GM12878 (cell line): ENCODE data around the gene MEMO1. TPM values are rescaled to one million over a fixed set of nuclear protein-coding genes. Genes with fewer than 3 reads are reported as not detected.

ENCODE experiments used
- ATAC-seq: fragments of 200-7000 bp; cut with Tn5 transposase; 3 replicates; pipeline ENCODE4 v1.9.1; 2020; ENCODE audit warnings: mild to moderate bottlenecking, moderate library complexity
- BruUV-seq: library from RNA; stranded (reverse); fragments of 400-500 nt; replicated peaks from 2 replicates; lab custom pipeline; 2021; lab: Mats Ljungman, UMichigan
- CTCF ChIA-PET: fragments of 300-600 bp; sonication (Branson Sonifier 250); formaldehyde crosslinking; extraction: SDS; loops from one replicate; lab custom pipeline; 2021; ENCODE audit warnings: inconsistent platforms; lab: Yijun Ruan, JAX
- POLR2A ChIA-PET: fragments of 350-600 bp; formaldehyde crosslinking; extraction: SDS; loops from one replicate; lab custom pipeline; 2021; ENCODE audit warnings: inconsistent platforms; lab: Charles Lee
- RAD21 ChIA-PET: fragments of 300-600 bp; sonication (Branson Sonifier 250); formaldehyde crosslinking; loops from one replicate; lab custom pipeline; 2023; ENCODE audit warnings: antibody characterized with exemption; ENCODE audit not compliant: unreplicated experiment; lab: Charles Lee
- SMC1A ChIA-PET: fragments of 300-600 bp; sonication (Branson Sonifier 250); formaldehyde crosslinking; loops from one replicate; lab custom pipeline; 2023; ENCODE audit not compliant: unreplicated experiment, uncharacterized antibody; lab: Charles Lee
- DNase-seq: peaks from one replicate; pipeline ENCODE4 v3.0.0-alpha.2; 2011; ENCODE audit warnings: low read depth, low spot score
- FAIRE-seq: peaks from 3 replicates; lab custom pipeline; 2011; peaks lifted over from hg19 to GRCh38; lab: Jason Lieb, UNC
- H2AFZ ChIP-seq: 2 replicates; pipeline ENCODE4 v1.6.0; 2011; ENCODE audit warnings: low read depth, low read length, control low read depth; ENCODE audit not compliant: control insufficient read depth
- H3K27ac ChIP-seq: 2 replicates; pipeline ENCODE4 v1.5.1; 2011; ENCODE audit warnings: control low read depth; ENCODE audit not compliant: control insufficient read depth, insufficient read depth
- H3K27me3 ChIP-seq, 2 experiments: replicated peaks in 1 of 2; 2 replicates each; pipeline versions ENCODE4 v1.6.0 to v1.6.1; 2011; ENCODE audit warnings: low read length in 1 of 2; ENCODE audit not compliant: control insufficient read depth in 2 of 2, insufficient read depth in 2 of 2
- H3K36me3 ChIP-seq, 2 experiments: 2 replicates each; pipeline ENCODE4 v1.5.1; 2011; ENCODE audit warnings: low read length in 1 of 2; ENCODE audit not compliant: control insufficient read depth in 2 of 2, insufficient read depth in 2 of 2
- H3K4me1 ChIP-seq: 2 replicates; pipeline ENCODE4 v1.6.1; 2011; ENCODE audit warnings: mild to moderate bottlenecking, low read length, moderate library complexity, mixed read lengths; ENCODE audit not compliant: control insufficient read depth, insufficient read depth
- H3K4me2 ChIP-seq: 2 replicates; pipeline ENCODE4 v1.6.0; 2011; ENCODE audit warnings: control low read depth; ENCODE audit not compliant: control insufficient read depth, insufficient read depth
- H3K4me3 ChIP-seq: fragments of 200-600 bp; sonication (generic); 2 replicates; pipeline ENCODE4 v1.5.1; 2016
- H3K79me2 ChIP-seq: 2 replicates; pipeline ENCODE4 v1.6.0; 2011; ENCODE audit warnings: low read length; ENCODE audit not compliant: control insufficient read depth, insufficient read depth
- H3K9ac ChIP-seq: 2 replicates; pipeline ENCODE4 v1.8.0; 2011; ENCODE audit warnings: low read length, control low read depth, mixed read lengths; ENCODE audit not compliant: control insufficient read depth, insufficient read depth
- H3K9me3 ChIP-seq: replicated peaks from 3 replicates; pipeline ENCODE4 v1.5.1; 2011; ENCODE audit warnings: mild to moderate bottlenecking, low read length; ENCODE audit not compliant: control insufficient read depth, insufficient read depth
- H4K20me1 ChIP-seq: 2 replicates; pipeline ENCODE4 v1.6.0; 2011; ENCODE audit not compliant: control insufficient read depth, insufficient read depth
- ATF7 ChIP-seq: fragments of 450-650 bp; IDR thresholded peaks from 2 replicates; pipeline ENCODE4 v1.6.1; 2016; ENCODE audit warnings: low read depth, mild to moderate bottlenecking
- CBFB ChIP-seq: IDR thresholded peaks from 2 replicates; pipeline ENCODE4 v1.6.1; 2016; ENCODE audit warnings: antibody characterized with exemption, low read depth
- FOS ChIP-seq: IDR thresholded peaks from 3 replicates; pipeline ENCODE4 v1.6.1; 2011; ENCODE audit warnings: borderline replicate concordance; ENCODE audit not compliant: insufficient read length; ENCODE audit errors: extremely low read depth
- HDAC2 ChIP-seq: fragments of 200-600 bp; sonication (generic); IDR thresholded peaks from 2 replicates; pipeline ENCODE4 v1.6.1; 2017
- IKZF1 ChIP-seq: fragments of 450-650 bp; conservative IDR thresholded peaks from 2 replicates; pipeline ENCODE4 v1.6.1; 2017; ENCODE audit warnings: antibody characterized with exemption, mild to moderate bottlenecking
- JUNB ChIP-seq: IDR thresholded peaks from 2 replicates; pipeline ENCODE4 v1.6.1; 2016; ENCODE audit warnings: antibody characterized with exemption, mild to moderate bottlenecking
- NR2C2 ChIP-seq: IDR thresholded peaks from 2 replicates; pipeline ENCODE4 v1.6.1; 2011; ENCODE audit warnings: borderline replicate concordance, low read depth; ENCODE audit not compliant: control insufficient read depth, insufficient read length
- SP1 ChIP-seq: IDR thresholded peaks from one replicate; pipeline ENCODE4 v1.6.1; 2011; ENCODE audit warnings: low read depth, low read length
- STAT3 ChIP-seq: IDR thresholded peaks from 2 replicates; pipeline ENCODE4 v1.6.1; 2011; ENCODE audit warnings: low read depth, low read length, improper control_type of control experiment
- WGBS: methylation state at CpG from one replicate; pipeline ENCODE4 v1.1.6; 2016; ENCODE audit warnings: low lambda C conversion rate; ENCODE audit not compliant: insufficient replicate concordance, insufficient coverage; ENCODE audit errors: missing lambda C conversion rate; 5-methylcytosine and 5-hydroxymethylcytosine counted together
- in situ Hi-C: fragments of 300-500 bp; cut with MboI; formaldehyde crosslinking; loops from 9 replicates; pipeline ENCODE4 v1.14.3; 2018; ENCODE audit warnings: mixed read lengths
- intact Hi-C: fragments of 100-400 bp; cut with micrococcal nuclease; formaldehyde crosslinking; loops from one replicate; pipeline ENCODE4 v1.14.2; 2022; ENCODE audit not compliant: unreplicated experiment
- polyA plus RNA-seq, 11 experiments: library from polyadenylated mRNA; depleted of rRNA in 4 of 11; unstranded in 6 of 11; stranded (reverse) in 5 of 11; fragments of >200 nt; fragmentation: Nextera tagmentation in 4 of 11; fragmentation: Illumina TruSeq in 1 of 11; extraction: Ambion mirVana in 4 of 11; extraction: Trizol in 1 of 11; gene quantifications; 1 replicate in 1 of 11; 2 replicates in 10 of 11; pipeline versions ENCODE4 v1.2.1 to v1.2.3, GENCODE V29; 2011 to 2016; ENCODE audit warnings: inconsistent platforms in 2 of 11, missing spikeins in 2 of 11, low read depth in 1 of 11
- total RNA-seq, 4 experiments: library from RNA; depleted of rRNA in 3 of 4; stranded (reverse); fragments of >200 nt in 3 of 4; fragmentation: Illumina TruSeq in 1 of 4; extraction: Trizol in 1 of 4; gene quantifications; 2 replicates each; pipeline versions ENCODE4 v1.2.1 to v1.2.3, GENCODE V29; 2013 to 2021
- TF ChIP-seq, protein P1 (sequence below): IDR thresholded peaks from 2 replicates; pipeline ENCODE4 v1.6.1; 2012; ENCODE audit warnings: low read length, inconsistent platforms
- TF ChIP-seq, protein P2 (sequence below): fragments of 450-650 bp; IDR thresholded peaks from 2 replicates; pipeline ENCODE4 v1.6.1; 2018; ENCODE audit warnings: borderline replicate concordance, mild to moderate bottlenecking; ENCODE audit not compliant: partially characterized antibody
- TF ChIP-seq, protein P3 (sequence below): fragments of 450-650 bp; IDR thresholded peaks from 2 replicates; pipeline ENCODE4 v1.6.1; 2017; ENCODE audit warnings: mild to moderate bottlenecking
- TF ChIP-seq, protein P4 (sequence below): IDR thresholded peaks from 2 replicates; pipeline ENCODE4 v1.6.1; 2012; ENCODE audit warnings: improper control_type of control experiment, low read depth, low read length; ENCODE audit not compliant: insufficient replicate concordance

Gene MEMO1
- total and polyA plus RNA-seq, 10 of the 15 experiments (the other 5 are each of a cell fraction or from before 2014, with no cell fraction given) = 39.8 to 99.1 (median 72.2) TPM

DNA sequence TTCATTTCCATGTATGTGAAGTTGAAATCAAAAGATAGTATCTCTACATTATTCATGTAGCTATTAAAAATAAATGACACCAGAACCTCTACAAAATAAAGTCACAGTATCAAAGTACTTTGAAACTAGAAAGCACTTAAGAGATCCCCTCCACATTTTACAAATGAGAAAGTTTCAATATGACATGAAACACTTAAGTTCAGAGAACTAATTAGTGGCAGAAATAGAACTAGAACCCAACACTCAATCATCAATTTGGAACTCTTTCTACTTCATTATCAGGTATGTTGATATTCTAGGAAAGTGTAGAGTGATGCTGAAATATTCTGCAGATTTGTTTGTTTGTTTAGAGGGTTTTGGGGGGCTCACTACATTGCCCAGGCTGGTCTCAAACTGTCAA lies 145.6 kb downstream of the MEMO1 start (continued):
- TF ChIP-seq, protein P1, sequence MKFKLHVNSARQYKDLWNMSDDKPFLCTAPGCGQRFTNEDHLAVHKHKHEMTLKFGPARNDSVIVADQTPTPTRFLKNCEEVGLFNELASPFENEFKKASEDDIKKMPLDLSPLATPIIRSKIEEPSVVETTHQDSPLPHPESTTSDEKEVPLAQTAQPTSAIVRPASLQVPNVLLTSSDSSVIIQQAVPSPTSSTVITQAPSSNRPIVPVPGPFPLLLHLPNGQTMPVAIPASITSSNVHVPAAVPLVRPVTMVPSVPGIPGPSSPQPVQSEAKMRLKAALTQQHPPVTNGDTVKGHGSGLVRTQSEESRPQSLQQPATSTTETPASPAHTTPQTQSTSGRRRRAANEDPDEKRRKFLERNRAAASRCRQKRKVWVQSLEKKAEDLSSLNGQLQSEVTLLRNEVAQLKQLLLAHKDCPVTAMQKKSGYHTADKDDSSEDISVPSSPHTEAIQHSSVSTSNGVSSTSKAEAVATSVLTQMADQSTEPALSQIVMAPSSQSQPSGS = no peak
- TF ChIP-seq, protein P2, sequence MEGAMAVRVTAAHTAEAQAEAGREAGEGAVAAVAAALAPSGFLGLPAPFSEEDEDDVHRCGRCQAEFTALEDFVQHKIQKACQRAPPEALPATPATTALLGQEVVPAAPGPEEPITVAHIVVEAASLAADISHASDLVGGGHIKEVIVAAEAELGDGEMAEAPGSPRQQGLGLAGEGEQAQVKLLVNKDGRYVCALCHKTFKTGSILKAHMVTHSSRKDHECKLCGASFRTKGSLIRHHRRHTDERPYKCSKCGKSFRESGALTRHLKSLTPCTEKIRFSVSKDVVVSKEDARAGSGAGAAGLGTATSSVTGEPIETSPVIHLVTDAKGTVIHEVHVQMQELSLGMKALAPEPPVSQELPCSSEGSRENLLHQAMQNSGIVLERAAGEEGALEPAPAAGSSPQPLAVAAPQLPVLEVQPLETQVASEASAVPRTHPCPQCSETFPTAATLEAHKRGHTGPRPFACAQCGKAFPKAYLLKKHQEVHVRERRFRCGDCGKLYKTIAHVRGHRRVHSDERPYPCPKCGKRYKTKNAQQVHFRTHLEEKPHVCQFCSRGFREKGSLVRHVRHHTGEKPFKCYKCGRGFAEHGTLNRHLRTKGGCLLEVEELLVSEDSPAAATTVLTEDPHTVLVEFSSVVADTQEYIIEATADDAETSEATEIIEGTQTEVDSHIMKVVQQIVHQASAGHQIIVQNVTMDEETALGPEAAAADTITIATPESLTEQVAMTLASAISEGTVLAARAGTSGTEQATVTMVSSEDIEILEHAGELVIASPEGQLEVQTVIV = no peak
- no peak for TF ChIP-seq CBFB
- peak; percentile 25; the same call in 1 of the 2 replicates for TF ChIP-seq JUNB

DNA sequence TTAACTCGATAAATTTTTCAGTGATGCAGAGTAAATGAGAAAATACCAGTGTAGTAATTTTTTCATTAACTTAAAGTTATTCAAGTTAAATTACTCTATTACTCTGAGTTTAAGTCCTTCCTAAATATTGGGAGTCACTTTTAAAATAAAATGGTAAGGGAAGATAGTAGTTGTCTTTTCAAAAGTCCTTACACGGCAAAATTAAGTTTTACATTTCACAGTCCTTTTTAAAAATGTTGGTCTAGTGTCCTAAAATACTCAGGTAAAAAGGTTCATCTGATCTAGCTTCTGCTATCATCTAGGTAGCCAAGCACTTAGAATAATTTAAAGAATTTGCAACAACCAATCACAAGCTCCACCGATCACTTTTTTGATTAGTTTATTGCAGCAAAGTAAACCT lies 146.9 kb downstream of the MEMO1 start:
- Histone ChIP-seq H3K36me3 (no peaks in the 10 kb centered on the region), H2AFZ (no peak overlapping the region), H3K27ac (no peak overlapping the region), H3K79me2 (no peaks in the 10 kb centered on the region), H4K20me1 (no peaks in the 10 kb centered on the region), H3K4me3 (no peak overlapping the region), H3K4me1 (no peaks in the 10 kb centered on the region), H3K27me3 (no peaks in the 10 kb centered on the region), H3K9me3 (no peaks in the 10 kb centered on the region), H3K9ac (no peak overlapping the region), H3K4me2 (no peak overlapping the region)
- intact Hi-C loops = no loop called here
- ChIA-PET RAD21 (interaction anchor here (1.8 kb wide), 1 partner anchor 23 kb away, joined by 7 read pairs; no protein-coding TSS in a partner anchor), CTCF (no interaction called here), POLR2A (no interaction called here), SMC1A (no interaction called here)
- no peak for DNase-seq
- no peak for ATAC-seq
- WGBS = 97% methylated on average over 3 of the region's 3 CpGs
- no TSS peak for BruUV-seq
- in situ Hi-C loops = no loop called here
- no peak for FAIRE-seq
- TF ChIP-seq SP1 (no peak), STAT3 (no peak), HDAC2 (no peak), CBFB (no peak), ATF7 (no peak), IKZF1 (no peak), FOS (no peak), NR2C2 (no peak)
- TF ChIP-seq, protein P3, sequence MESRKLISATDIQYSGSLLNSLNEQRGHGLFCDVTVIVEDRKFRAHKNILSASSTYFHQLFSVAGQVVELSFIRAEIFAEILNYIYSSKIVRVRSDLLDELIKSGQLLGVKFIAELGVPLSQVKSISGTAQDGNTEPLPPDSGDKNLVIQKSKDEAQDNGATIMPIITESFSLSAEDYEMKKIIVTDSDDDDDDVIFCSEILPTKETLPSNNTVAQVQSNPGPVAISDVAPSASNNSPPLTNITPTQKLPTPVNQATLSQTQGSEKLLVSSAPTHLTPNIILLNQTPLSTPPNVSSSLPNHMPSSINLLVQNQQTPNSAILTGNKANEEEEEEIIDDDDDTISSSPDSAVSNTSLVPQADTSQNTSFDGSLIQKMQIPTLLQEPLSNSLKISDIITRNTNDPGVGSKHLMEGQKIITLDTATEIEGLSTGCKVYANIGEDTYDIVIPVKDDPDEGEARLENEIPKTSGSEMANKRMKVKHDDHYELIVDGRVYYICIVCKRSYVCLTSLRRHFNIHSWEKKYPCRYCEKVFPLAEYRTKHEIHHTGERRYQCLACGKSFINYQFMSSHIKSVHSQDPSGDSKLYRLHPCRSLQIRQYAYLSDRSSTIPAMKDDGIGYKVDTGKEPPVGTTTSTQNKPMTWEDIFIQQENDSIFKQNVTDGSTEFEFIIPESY = no peak
- TF ChIP-seq, protein P4, sequence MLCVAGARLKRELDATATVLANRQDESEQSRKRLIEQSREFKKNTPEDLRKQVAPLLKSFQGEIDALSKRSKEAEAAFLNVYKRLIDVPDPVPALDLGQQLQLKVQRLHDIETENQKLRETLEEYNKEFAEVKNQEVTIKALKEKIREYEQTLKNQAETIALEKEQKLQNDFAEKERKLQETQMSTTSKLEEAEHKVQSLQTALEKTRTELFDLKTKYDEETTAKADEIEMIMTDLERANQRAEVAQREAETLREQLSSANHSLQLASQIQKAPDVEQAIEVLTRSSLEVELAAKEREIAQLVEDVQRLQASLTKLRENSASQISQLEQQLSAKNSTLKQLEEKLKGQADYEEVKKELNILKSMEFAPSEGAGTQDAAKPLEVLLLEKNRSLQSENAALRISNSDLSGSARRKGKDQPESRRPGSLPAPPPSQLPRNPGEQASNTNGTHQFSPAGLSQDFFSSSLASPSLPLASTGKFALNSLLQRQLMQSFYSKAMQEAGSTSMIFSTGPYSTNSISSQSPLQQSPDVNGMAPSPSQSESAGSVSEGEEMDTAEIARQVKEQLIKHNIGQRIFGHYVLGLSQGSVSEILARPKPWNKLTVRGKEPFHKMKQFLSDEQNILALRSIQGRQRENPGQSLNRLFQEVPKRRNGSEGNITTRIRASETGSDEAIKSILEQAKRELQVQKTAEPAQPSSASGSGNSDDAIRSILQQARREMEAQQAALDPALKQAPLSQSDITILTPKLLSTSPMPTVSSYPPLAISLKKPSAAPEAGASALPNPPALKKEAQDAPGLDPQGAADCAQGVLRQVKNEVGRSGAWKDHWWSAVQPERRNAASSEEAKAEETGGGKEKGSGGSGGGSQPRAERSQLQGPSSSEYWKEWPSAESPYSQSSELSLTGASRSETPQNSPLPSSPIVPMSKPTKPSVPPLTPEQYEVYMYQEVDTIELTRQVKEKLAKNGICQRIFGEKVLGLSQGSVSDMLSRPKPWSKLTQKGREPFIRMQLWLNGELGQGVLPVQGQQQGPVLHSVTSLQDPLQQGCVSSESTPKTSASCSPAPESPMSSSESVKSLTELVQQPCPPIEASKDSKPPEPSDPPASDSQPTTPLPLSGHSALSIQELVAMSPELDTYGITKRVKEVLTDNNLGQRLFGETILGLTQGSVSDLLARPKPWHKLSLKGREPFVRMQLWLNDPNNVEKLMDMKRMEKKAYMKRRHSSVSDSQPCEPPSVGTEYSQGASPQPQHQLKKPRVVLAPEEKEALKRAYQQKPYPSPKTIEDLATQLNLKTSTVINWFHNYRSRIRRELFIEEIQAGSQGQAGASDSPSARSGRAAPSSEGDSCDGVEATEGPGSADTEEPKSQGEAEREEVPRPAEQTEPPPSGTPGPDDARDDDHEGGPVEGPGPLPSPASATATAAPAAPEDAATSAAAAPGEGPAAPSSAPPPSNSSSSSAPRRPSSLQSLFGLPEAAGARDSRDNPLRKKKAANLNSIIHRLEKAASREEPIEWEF = no peak
